ENCODE measurements around the gene SGCA.

Gene SGCA

DNA sequence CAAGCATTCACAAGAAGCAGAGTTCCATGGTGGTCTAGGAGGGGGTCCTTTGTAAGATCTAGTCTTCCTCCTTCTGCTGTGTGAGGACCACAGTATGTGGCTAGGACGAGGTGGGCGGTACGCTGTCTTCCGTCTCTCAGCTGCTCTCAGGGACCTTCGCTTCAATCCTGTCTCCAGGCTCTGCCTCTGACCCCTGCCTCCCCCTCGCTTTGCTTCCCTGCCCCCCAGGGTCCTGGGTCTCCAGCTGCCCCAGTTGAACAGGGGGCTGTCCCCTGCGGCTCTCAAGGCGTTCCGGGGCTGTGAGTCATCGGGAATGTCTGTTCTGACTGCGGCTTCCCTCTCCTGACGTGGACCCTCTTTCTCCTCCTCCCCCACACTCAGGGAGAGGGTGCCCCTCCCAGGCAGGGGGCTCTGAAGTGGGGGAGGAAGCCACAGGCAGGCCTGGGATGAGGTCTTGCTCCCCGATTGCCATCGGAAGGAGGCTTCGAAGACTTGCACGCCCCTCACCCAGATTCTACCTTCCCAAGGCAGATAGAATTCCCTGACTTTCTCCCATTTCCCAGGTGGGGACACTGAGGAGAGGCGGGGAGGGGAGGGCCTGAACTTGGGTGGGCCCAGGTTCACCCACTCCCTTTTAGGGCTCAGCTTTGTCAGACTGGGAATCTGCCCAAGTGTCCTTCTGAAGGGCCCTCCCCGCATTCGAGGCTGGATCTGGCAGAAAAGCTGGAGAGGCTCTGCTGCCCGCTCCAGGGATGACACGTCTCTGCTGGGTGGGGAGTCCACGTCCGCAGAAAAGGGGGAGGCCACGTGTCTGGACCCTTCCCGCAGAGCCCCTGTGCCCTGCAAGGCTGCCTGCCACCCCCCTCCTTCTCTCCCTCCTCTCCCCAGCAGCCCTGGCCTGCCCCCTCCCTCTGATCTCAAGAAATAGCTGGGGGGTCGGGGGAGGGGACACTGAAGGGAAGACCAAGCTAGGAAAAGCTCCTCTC lies 44.7 kb downstream of the SGCA start:
- no peak for DNase-seq

DNA sequence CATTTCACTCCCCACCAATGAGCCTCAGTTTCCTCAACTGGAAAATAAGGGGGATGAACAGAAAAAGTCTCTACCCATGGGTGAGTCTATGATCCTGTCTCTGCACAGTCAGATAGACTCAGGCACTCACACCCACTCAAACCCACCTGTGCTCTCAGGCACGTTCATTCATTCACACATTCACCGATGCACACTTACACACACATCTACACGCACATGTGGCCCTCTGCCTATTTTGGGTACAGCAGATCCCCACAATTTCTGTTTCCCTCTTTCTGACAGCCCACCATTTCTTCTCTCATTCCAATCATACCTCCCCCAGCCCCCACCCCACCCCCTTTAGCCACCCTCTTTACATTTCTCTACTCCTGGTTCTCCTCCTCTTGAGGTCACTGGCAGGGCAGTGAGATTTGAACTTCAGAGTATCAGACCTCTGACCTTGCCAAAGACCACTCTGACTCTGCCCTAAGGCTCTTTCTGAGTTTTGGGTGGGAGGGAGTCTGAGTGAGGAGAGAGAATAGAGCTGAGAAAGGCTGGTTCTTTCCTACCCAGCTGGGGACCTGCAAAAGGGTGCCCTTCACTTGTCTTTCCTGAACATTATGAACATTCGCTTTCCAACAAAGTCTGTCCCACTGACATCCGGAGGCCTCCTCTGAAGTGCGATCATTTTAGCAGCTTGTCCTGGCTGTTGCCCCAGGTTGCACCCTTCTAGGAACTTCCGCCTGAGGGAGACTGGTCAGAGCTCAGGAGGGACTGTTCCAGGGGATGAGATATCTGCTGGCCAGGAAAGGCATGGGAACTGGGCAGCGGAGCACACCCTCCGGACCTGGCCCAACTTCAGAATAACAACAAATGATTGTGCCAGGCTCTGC lies 45.7 kb downstream of the SGCA start:
- no peak for DNase-seq

GRCh38 chr17:50212121-50212843 lies 46.5 kb downstream of the SGCA start:
- no peak for DNase-seq

DNA sequence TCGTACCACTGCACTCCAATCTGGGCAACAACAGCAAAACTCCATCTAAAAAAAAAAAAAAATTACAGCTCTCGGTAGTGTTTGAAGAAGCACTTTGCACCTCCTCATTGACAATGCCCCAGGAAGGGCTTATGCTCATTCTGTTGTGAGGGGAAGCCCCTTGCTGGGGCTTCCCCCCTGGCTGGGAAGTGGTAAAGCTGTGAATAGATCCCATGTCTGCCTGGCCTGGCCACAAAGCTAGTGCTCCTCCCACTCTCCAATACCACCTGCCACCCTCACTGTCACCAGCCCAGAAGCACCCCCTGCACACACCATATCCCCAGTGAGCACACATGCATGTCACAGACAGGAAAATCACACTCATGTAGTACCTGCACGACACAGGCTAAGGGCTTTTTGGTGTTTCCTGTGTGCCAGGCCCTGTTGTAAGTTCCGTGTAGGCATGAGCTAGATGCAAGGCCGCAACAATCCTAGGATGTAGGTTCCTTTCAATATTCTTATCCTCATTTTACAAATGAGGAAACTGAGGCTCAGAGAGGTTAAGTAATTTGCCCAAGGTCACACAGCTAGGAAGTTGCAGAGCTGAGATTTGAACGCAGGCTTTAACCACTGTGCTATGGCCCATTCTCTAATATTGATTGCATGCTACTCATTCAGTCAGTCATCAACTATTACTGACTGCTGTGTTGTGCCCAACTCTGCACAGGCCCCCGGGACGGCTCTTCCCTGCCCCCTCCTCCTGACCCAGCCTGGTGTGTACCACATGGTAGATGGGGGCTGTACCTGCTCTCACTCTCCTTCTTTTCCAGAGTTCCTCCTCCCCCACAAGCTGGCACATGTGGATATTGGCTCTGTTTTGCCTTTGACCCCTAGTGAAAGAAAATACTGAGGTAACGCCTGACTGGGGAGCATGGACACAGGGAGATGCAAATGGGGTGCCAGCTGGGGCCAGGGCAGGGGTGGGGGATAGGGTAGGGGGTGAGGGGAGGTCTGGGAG lies 47.5 kb downstream of the SGCA start:
- DNase-seq, result no peak

- no peak for DNase-seq
These were observed 49.4 kb downstream of the SGCA start for GRCh38 chr17:50214976-50215760.

DNA sequence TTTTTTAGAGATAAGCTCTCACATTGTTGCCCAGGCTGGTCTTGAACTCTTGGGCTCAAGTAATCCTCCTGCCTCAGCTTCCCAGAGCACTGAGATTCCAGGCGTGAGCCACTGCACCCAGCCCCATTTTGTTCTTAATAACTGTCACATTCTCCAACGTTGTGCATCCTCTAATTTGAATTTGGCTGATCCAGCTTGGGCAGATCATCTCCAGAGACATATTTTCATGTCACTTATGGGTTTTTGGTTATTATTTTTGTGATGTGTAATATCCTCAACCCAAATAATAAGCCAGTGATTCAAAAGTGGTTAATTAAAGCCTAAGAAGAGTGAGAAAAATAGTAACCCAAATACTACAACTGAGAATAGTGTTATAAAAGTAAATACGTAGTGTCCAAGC lies 51.8 kb downstream of the SGCA start:
- DNase-seq, result no peak

- no peak for DNase-seq
These were observed 52.4 kb downstream of the SGCA start for GRCh38 chr17:50218071-50218759.

DNA sequence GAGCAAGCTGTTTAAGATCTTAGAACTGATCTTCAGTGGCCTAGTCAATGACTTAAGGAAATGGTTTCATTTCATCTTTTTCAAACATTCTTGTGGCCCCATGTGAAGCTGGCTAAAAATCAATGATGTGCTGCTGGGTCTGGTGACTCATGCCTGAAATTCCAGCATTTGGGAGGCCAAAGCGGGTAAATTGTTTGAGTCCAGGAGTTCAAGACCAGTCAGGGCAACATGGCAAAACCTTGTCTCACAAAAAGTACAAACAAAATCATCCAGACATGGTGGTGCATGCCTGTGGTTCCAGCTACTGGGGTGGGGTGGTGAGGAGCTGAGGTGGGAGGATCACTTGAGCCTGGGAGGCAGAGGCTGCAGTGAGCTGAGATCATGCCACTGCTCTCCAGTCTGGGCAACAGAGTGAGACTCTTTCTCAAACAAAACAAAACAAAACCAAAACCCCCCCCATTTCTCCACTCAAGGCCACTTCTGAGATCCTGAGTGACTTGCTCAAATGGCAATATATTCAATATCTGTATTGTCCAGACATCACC lies 53.0 kb downstream of the SGCA start:
- no peak for DNase-seq

DNA sequence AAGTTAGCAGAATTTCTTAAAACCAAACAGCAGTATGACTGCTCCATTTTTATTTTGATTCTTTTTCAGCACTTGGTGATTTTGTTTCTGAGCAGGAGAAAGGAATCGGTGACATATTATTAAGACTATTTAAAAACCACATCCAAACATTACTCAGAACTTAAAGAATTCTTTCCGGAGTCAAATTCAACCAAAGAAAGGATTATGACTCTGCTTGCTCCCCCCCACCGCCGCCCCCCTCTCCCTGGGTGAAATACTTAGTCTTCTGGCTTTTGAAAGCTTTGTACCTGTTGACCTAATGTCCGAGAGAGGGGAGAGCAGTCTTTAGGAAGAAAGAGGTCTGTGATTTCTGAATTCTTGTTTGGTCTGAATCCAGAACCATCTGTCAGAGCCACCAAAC lies 53.5 kb downstream of the SGCA start:
- no peak for DNase-seq

GRCh38 chr17:50219939-50220465 lies 54.2 kb downstream of the SGCA start:
- no peak for DNase-seq

- no peak for DNase-seq
These were observed 55.0 kb downstream of the SGCA start for GRCh38 chr17:50220811-50221210.

DNA sequence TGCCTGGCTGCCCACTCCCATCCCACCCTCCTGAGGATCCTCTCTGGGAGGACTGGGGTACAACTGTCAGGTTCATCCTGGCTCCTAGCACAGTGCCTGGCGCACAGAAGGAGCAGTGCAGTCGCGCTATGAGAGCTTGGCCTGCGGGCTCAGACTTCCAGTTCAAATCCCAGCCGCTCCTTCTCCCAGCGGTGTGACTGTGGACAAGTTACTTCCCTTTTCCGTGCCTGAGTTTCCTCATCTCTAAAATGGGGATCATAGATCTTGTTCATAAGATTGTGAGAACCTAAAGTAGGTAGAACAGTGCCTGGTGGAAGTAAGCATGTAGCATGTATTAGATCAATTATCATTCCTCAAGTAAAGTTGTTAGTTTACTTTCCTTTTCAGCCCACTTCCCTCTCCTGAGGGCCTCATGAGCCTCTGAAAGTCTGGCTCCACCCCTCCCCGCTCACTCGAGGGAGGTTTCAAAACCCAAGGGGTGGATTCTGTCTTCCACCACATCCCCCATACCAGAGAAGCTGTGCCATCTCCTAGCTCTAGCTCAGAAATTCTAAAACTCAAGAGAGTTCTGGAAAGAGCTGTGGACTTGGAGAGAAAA lies 55.6 kb downstream of the SGCA start:
- no peak for DNase-seq

GRCh38 chr17:50221864-50222545 lies 56.2 kb downstream of the SGCA start:
- DNase-seq, result peak in 1 of 2 donors; percentile 17

DNA sequence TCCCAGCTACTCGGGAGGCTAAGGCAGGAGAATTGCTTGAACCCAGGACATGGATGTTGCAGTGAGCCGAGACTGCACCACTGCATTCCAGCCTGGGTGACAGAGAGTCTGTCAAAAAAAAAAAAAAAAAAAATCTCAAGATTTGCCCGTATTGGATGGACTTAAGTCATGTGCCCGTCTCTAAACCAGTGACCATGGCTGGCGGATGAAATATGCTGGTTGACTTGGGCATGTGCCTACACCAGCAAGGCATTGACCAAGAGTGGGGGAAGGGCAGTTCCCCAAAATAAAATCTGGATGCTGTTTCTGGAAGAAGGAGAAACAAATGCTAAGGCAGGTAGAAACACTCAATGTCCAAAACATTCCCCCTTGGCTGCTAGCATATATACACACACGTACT lies 57.1 kb downstream of the SGCA start:
- DNase-seq, result no peak

Data from hippocampal formation (tissue), 2 donors.